K562 (cell line): Measurements from ENCODE around the gene F13B. TPM values are rescaled to one million over a fixed set of nuclear protein-coding genes. Genes with fewer than 3 reads are reported as not detected.
A peak's percentile ranks its signal among the peaks of the same experiment; 100 is the strongest.

Experiments used
- ATAC-seq: fragments of 200-7000 bp; cut with Tn5 transposase; 3 replicates; pipeline ENCODE4 v1.9.1; 2020; ENCODE audit warnings: moderate library complexity
- BruUV-seq: library from RNA; stranded (reverse); fragments of 400-500 nt; replicated peaks from 2 replicates; lab custom pipeline; 2021; lab: Mats Ljungman, UMichigan
- CTCF ChIA-PET: fragments of 300-600 bp; formaldehyde crosslinking; extraction: SDS; loops from one replicate; lab custom pipeline; 2021; ENCODE audit warnings: low intra/inter-chr PET ratio; lab: Yijun Ruan, JAX
- POLR2A ChIA-PET: fragments of 300-600, 350-650 bp; sonication (Branson Sonifier 250); formaldehyde crosslinking; extraction: SDS; loops from one replicate; lab custom pipeline; 2021; ENCODE audit warnings: antibody characterized with exemption, inconsistent platforms; lab: Yijun Ruan, JAX
- DNase-seq, 4 experiments: peaks; one replicate each; pipeline versions ENCODE4 v3.0.0 to v3.0.0-alpha.2; 2011 to 2018; ENCODE audit warnings: low spot score in 3 of 4, mixed read lengths in 3 of 4; ENCODE audit errors: extremely low read depth in 1 of 4
- FAIRE-seq: peaks from 2 replicates; lab custom pipeline; 2011; peaks lifted over from hg19 to GRCh38; lab: Jason Lieb, UNC
- H2AFZ ChIP-seq: 2 replicates; pipeline ENCODE4 v1.6.0; 2011; ENCODE audit warnings: low read depth, low read length, control low read depth, inconsistent platforms
- H3K27ac ChIP-seq: fragments of 200-600 bp; 3 replicates; pipeline ENCODE4 v1.8.0; 2011; ENCODE audit warnings: low read depth, mild to moderate bottlenecking, control low read depth, inconsistent platforms, low read length, moderate library complexity, mixed read lengths; ENCODE audit errors: extremely low read depth
- H3K27me3 ChIP-seq, 2 experiments: fragments of 300-600 bp in 1 of 2; 2 replicates in 1 of 2; 3 replicates in 1 of 2; pipeline versions ENCODE4 v1.6.0 to v1.8.0; 2011; ENCODE audit warnings: inconsistent platforms in 2 of 2, low read length in 2 of 2, mild to moderate bottlenecking in 1 of 2, mixed read lengths in 1 of 2, moderate library complexity in 1 of 2; ENCODE audit not compliant: control insufficient read depth in 2 of 2, insufficient read depth in 2 of 2
- H3K36me3 ChIP-seq: fragments of 300-600 bp; 3 replicates; pipeline ENCODE4 v1.8.0; 2011; ENCODE audit warnings: mild to moderate bottlenecking, low read length, inconsistent platforms; ENCODE audit not compliant: control insufficient read depth, insufficient read depth
- H3K4me1 ChIP-seq, 2 experiments: fragments of 200-600 bp in 1 of 2; replicated peaks in 1 of 2; 2 replicates in 1 of 2; 3 replicates in 1 of 2; pipeline versions ENCODE4 v1.5.1 to v1.8.0; 2011; ENCODE audit warnings: inconsistent platforms in 2 of 2, low read length in 2 of 2, mild to moderate bottlenecking in 1 of 2, mixed read lengths in 1 of 2, moderate library complexity in 1 of 2; ENCODE audit not compliant: control insufficient read depth in 2 of 2, insufficient read depth in 2 of 2
- H3K4me2 ChIP-seq: 2 replicates; pipeline ENCODE4 v1.6.1; 2011; ENCODE audit warnings: low read length, control low read depth, inconsistent platforms, mixed read lengths; ENCODE audit not compliant: insufficient read depth
- H3K4me3 ChIP-seq: fragments of 200-600 bp; sonication (generic), shearing (Covaris generic); 2 replicates; pipeline ENCODE4 v1.5.1; 2016; ENCODE audit warnings: control low read depth, inconsistent platforms
- H3K79me2 ChIP-seq: fragments of 200-600 bp; 3 replicates; pipeline ENCODE4 v1.8.0; 2011; ENCODE audit warnings: low read length, inconsistent platforms; ENCODE audit not compliant: control insufficient read depth, insufficient read depth
- H3K9ac ChIP-seq, 2 experiments: 2 replicates each; pipeline versions ENCODE4 v1.6.0 to v1.6.1; 2011; ENCODE audit warnings: low read depth in 2 of 2, low read length in 2 of 2, control low read depth in 1 of 2, inconsistent platforms in 1 of 2, mild to moderate bottlenecking in 1 of 2, mixed read lengths in 1 of 2; ENCODE audit not compliant: insufficient read depth in 1 of 2
- H3K9me1 ChIP-seq: one replicate; pipeline ENCODE4 v1.6.0; 2011; ENCODE audit warnings: inconsistent platforms, mild to moderate bottlenecking, low read length, moderate library complexity; ENCODE audit not compliant: control insufficient read depth, insufficient read depth
- H3K9me3 ChIP-seq: replicated peaks from 2 replicates; pipeline ENCODE4 v1.5.1; 2011; ENCODE audit warnings: low read depth, low read length, inconsistent platforms; ENCODE audit not compliant: control insufficient read depth, insufficient read depth
- H4K20me1 ChIP-seq: replicated peaks from 2 replicates; pipeline ENCODE4 v1.6.1; 2011; ENCODE audit warnings: low read length, inconsistent platforms, mixed read lengths; ENCODE audit not compliant: control insufficient read depth, insufficient read depth
- C11orf30 ChIP-seq: fragments of 450-650 bp; IDR thresholded peaks from 2 replicates; pipeline ENCODE4 v1.6.1; 2016; ENCODE audit warnings: low read depth, mild to moderate bottlenecking
- CREB1 ChIP-seq, 2 experiments: sonication (generic) in 1 of 2; formaldehyde crosslinking in 1 of 2; IDR thresholded peaks; 2 replicates each; pipeline versions ENCODE4 v1.6.1 to v1.8.0; 2012 to 2022; ENCODE audit warnings: inconsistent platforms in 1 of 2, mild to moderate bottlenecking in 1 of 2, missing genetic modification reagents in 1 of 2, moderate library complexity in 1 of 2
- ELK3 ChIP-seq: fragments of 450-650 bp; formaldehyde crosslinking; IDR thresholded peaks from 2 replicates; pipeline ENCODE4 v1.4.0; 2020; ENCODE audit warnings: mild to moderate bottlenecking
- NBN ChIP-seq: fragments of 450-650 bp; IDR thresholded peaks from 2 replicates; pipeline ENCODE4 v1.6.1; 2016; ENCODE audit warnings: low read depth, mild to moderate bottlenecking
- NEUROD1 ChIP-seq: fragments of 150-350 bp; IDR thresholded peaks from 2 replicates; pipeline ENCODE4 v1.6.1; 2014; ENCODE audit warnings: borderline replicate concordance, low read length, low read depth; ENCODE audit not compliant: partially characterized antibody
- NFYB ChIP-seq: IDR thresholded peaks from 2 replicates; pipeline ENCODE4 v1.6.1; 2011; ENCODE audit warnings: mild to moderate bottlenecking, moderate library complexity; ENCODE audit not compliant: insufficient read length; ENCODE audit errors: extremely low read depth
- RNF2 ChIP-seq: sonication (generic); IDR thresholded peaks from 2 replicates; pipeline ENCODE4 v1.6.1; 2016
- SLC30A9 ChIP-seq: fragments of 250-450 bp; sonication (Bioruptor Pico); IDR thresholded peaks from 2 replicates; pipeline ENCODE4 v1.8.0; 2022; ENCODE audit warnings: mild to moderate bottlenecking, moderate library complexity
- ZFP36 ChIP-seq: fragments of 150-350 bp; IDR thresholded peaks from 2 replicates; pipeline ENCODE4 v1.6.1; 2018; ENCODE audit warnings: low read length, low read depth; ENCODE audit not compliant: partially characterized antibody
- ZFPM2 ChIP-seq: fragments of 250-450 bp; sonication (Bioruptor Pico); IDR thresholded peaks from 2 replicates; pipeline ENCODE4 v1.5.1; 2022; ENCODE audit warnings: mild to moderate bottlenecking
- ZNF134 ChIP-seq: fragments of 250-450 bp; sonication (Bioruptor Pico); conservative IDR thresholded peaks from 2 replicates; pipeline ENCODE4 v1.4.0; 2020
- ZNF316 ChIP-seq: fragments of 450-650 bp; IDR thresholded peaks from 2 replicates; pipeline ENCODE4 v1.6.1; 2016
- ZNF511 ChIP-seq: sonication (generic); formaldehyde crosslinking; IDR thresholded peaks from 2 replicates; pipeline ENCODE4 v1.8.0; 2022; ENCODE audit warnings: mild to moderate bottlenecking, missing genetic modification reagents
- WGBS: fragments of 100-300 bp; shearing (Covaris generic); methylation state at CpG from one replicate; pipeline ENCODE4 v1.1.6; 2016; ENCODE audit warnings: low coverage, mixed read lengths; ENCODE audit not compliant: insufficient coverage; ENCODE audit errors: missing lambda C conversion rate; 5-methylcytosine and 5-hydroxymethylcytosine counted together
- in situ Hi-C: fragments of 300-500 bp; cut with MboI; formaldehyde crosslinking; loops from 4 replicates; pipeline ENCODE4 v1.15.0; 2018; ENCODE audit warnings: inconsistent platforms, mixed read lengths
- intact Hi-C: fragments of 100-400 bp; cut with micrococcal nuclease; formaldehyde crosslinking; loops from 2 replicates; pipeline ENCODE4 v1.14.2; 2022
- polyA plus RNA-seq, 8 experiments: library from polyadenylated mRNA; depleted of rRNA in 4 of 8; stranded (reverse) in 5 of 8; unstranded in 3 of 8; fragments of >200 nt; fragmentation: Nextera tagmentation in 2 of 8; fragmentation: Illumina TruSeq in 1 of 8; extraction: Ambion mirVana in 2 of 8; extraction: Trizol in 1 of 8; gene quantifications; 2 replicates each; pipeline versions ENCODE4 v1.2.1 to v1.2.3, GENCODE V29; 2011 to 2014; ENCODE audit warnings: inconsistent platforms in 1 of 8, missing spikeins in 1 of 8
- total RNA-seq, 7 experiments: library from RNA; depleted of rRNA in 6 of 7; stranded (reverse); fragments of >200 nt in 6 of 7; fragmentation: Illumina TruSeq in 2 of 7; extraction: Trizol in 2 of 7; gene quantifications; 2 replicates each; pipeline versions ENCODE4 v1.2.1 to v1.2.3, GENCODE V29; 2011 to 2021; ENCODE audit warnings: low replicate concordance in 1 of 7

Gene F13B
- total and polyA plus RNA-seq, 9 of the 15 experiments (the other 6 are each of a cell fraction or from before 2014, with no cell fraction given), result not detected

- intact Hi-C loops, result no loop called here
Observed at GRCh38 chr1:197049100-197049499, 18.0 kb downstream of the F13B start.

GRCh38 chr1:197042676-197043341, 24.3 kb downstream of the F13B start:
- POLR2A ChIA-PET, result no interaction called here
- TF ChIP-seq ZNF134 (CRISPR knock-in tag) (no peak), ZFP36 (no peak), ZNF511 (CRISPR knock-in tag) (no peak), RNF2 (no peak), SLC30A9 (CRISPR knock-in tag) (no peak), ELK3 (CRISPR knock-in tag) (no peak), CREB1 (IDR thresholded peaks at IDR 0.05) (no peak), CREB1 (CRISPR knock-in tag; IDR thresholded peaks at IDR 0.05) (no peak)

More at GRCh38 chr1:197049100-197049499, 18.0 kb downstream of the F13B start:
- H3K27me3 ChIP-seq, result no peaks in the 10 kb centered on the region
- H3K4me2 ChIP-seq, result no peak overlapping the region
- in situ Hi-C loops, result no loop called here
- H3K36me3 ChIP-seq, result no peaks in the 10 kb centered on the region
- no peak overlapping the region for H3K9ac ChIP-seq
- no TSS peak for BruUV-seq
- ATAC-seq (no peak), DNase-seq (no peak), FAIRE-seq (no peak)
- H3K9me1 ChIP-seq, result no peaks in the 10 kb centered on the region
- POLR2A ChIA-PET, result no interaction called here
- H2AFZ ChIP-seq, result no peak overlapping the region
- TF ChIP-seq NBN (no peak), NEUROD1 (no peak), ZNF316 (peak; percentile 71), NFYB (no peak), C11orf30 (peak; percentile 57), ZFPM2 (no peak)
- no peak overlapping the region for H3K27ac ChIP-seq
- no peak overlapping the region for H3K4me3 ChIP-seq
- H3K9me3 ChIP-seq, result no peaks in the 10 kb centered on the region
- no peaks in the 10 kb centered on the region for H3K4me1 ChIP-seq
- no peaks in the 10 kb centered on the region for H3K79me2 ChIP-seq
- no peaks in the 10 kb centered on the region for H4K20me1 ChIP-seq
- CTCF ChIA-PET, result interaction anchor here (0.6 kb wide), 1 partner anchor 86 kb away, joined by 3 read pairs; no protein-coding TSS in a partner anchor

More at GRCh38 chr1:197042676-197043341, 24.3 kb downstream of the F13B start:
- intact Hi-C loops, result no loop called here
- Histone ChIP-seq H3K4me2 (no peak overlapping the region), H3K79me2 (no peaks in the 10 kb centered on the region), H2AFZ (no peak overlapping the region), H3K9ac (no peak overlapping the region), H3K9me1 (no peaks in the 10 kb centered on the region), H4K20me1 (no peaks in the 10 kb centered on the region), H3K27ac (no peak overlapping the region), H3K36me3 (no peaks in the 10 kb centered on the region), H3K4me3 (no peak overlapping the region), H3K4me1 (no peaks in the 10 kb centered on the region), H3K9me3 (no peaks in the 10 kb centered on the region; the same call in 1 of the 2 replicates), H3K27me3 (no peaks in the 10 kb centered on the region)
- ATAC-seq, result no peak
- in situ Hi-C loops, result no loop called here
- CTCF ChIA-PET, result no interaction called here
- WGBS, result 7% methylated on average over 3 of the region's 4 CpGs
- BruUV-seq, result no TSS peak
- no peak for FAIRE-seq
- DNase-seq, result no peak
